Fibroblast of lung (primary cell): ENCODE results near the gene GRIK2. TPM values are rescaled to one million over a fixed set of nuclear protein-coding genes. Genes with fewer than 3 reads are reported as not detected.

Source experiments
- DNase-seq, 2 donors: peaks; one replicate each; pipeline versions ENCODE4 v3.0.0 to v3.0.0-alpha.2; 2010; ENCODE audit warnings: low read depth in 2 of 2
- H2AFZ ChIP-seq: 2 replicates; pipeline ENCODE4 v1.5.1; 2012; ENCODE audit warnings: low read length, control low read depth, inconsistent platforms
- H3K27ac ChIP-seq: 2 replicates; pipeline ENCODE4 v1.5.1; 2011; ENCODE audit warnings: low read length, control low read depth; ENCODE audit not compliant: insufficient read depth
- H3K27me3 ChIP-seq: 2 replicates; pipeline ENCODE4 v1.5.1; 2011; ENCODE audit warnings: mild to moderate bottlenecking, low read length; ENCODE audit not compliant: control insufficient read depth, insufficient read depth
- H3K36me3 ChIP-seq: 2 replicates; pipeline ENCODE4 v1.5.1; 2011; ENCODE audit warnings: low read length; ENCODE audit not compliant: control insufficient read depth, insufficient read depth
- H3K4me1 ChIP-seq: 2 replicates; pipeline ENCODE4 v1.5.1; 2011; ENCODE audit warnings: low read length; ENCODE audit not compliant: control insufficient read depth, insufficient read depth; ENCODE audit errors: extremely low read depth
- H3K4me2 ChIP-seq: 2 replicates; pipeline ENCODE4 v1.5.1; 2011; ENCODE audit warnings: low read length, control low read depth; ENCODE audit not compliant: insufficient read depth; ENCODE audit errors: extremely low read depth
- H3K4me3 ChIP-seq, 4 experiments: fragments of 200-600 bp in 1 of 4; sonication (generic) in 1 of 4; replicated peaks in 1 of 4; 2 replicates each; pipeline ENCODE4 v1.5.1; 2011 to 2016; ENCODE audit warnings: low read length in 4 of 4, low read depth in 3 of 4, mild to moderate bottlenecking in 3 of 4, control low read depth in 2 of 4, inconsistent platforms in 1 of 4, mixed read lengths in 1 of 4; ENCODE audit not compliant: insufficient read depth in 1 of 4; ENCODE audit errors: control extremely low read depth in 1 of 4
- H3K79me2 ChIP-seq: 2 replicates; pipeline ENCODE4 v1.5.1; 2012; ENCODE audit warnings: mild to moderate bottlenecking, low read length, inconsistent platforms; ENCODE audit not compliant: control insufficient read depth, insufficient read depth
- H3K9ac ChIP-seq: 2 replicates; pipeline ENCODE4 v1.5.1; 2011; ENCODE audit warnings: mild to moderate bottlenecking, low read length, control low read depth; ENCODE audit not compliant: insufficient read depth
- H3K9me3 ChIP-seq: 2 replicates; pipeline ENCODE4 v1.5.1; 2012; ENCODE audit warnings: low read depth, low read length; ENCODE audit not compliant: control insufficient read depth, insufficient read depth
- H4K20me1 ChIP-seq: 2 replicates; pipeline ENCODE4 v1.5.1; 2011; ENCODE audit warnings: low read length; ENCODE audit not compliant: control insufficient read depth, insufficient read depth; ENCODE audit errors: extremely low read depth
- EZH2 ChIP-seq: IDR thresholded peaks from 2 replicates; pipeline ENCODE4 v1.5.1; 2012; ENCODE audit warnings: low read length, control low read depth, mild to moderate bottlenecking; ENCODE audit errors: missing control alignments
- polyA plus RNA-seq, 2 donors: library from polyadenylated mRNA; depleted of rRNA in 1 of 2; stranded (reverse) in 1 of 2; unstranded in 1 of 2; fragments of >200 nt; gene quantifications; 2 replicates each; pipeline ENCODE4 v1.2.1, GENCODE V29; 2011 to 2012; ENCODE audit warnings: missing spikeins in 1 of 2
- total RNA-seq: library from RNA; depleted of rRNA; stranded (reverse); fragments of >200 nt; gene quantifications from 2 replicates; pipeline ENCODE4 v1.2.1, GENCODE V29; 2014
- TF ChIP-seq, protein P1 (sequence below), 2 donors: IDR thresholded peaks in 1 of 2; conservative IDR thresholded peaks in 1 of 2; 1 replicate in 1 of 2; 2 replicates in 1 of 2; pipeline ENCODE4 v1.5.1; 2011 to 2012; ENCODE audit warnings: low read length in 2 of 2, control low read depth in 1 of 2, inconsistent platforms in 1 of 2, low read depth in 1 of 2, mild to moderate bottlenecking in 1 of 2

GRIK2 gene
- total and polyA plus RNA-seq, 2 donors (not counting 1 experiment from before 2014, with no cell fraction given) = 0.33 to 0.40 TPM

DNA sequence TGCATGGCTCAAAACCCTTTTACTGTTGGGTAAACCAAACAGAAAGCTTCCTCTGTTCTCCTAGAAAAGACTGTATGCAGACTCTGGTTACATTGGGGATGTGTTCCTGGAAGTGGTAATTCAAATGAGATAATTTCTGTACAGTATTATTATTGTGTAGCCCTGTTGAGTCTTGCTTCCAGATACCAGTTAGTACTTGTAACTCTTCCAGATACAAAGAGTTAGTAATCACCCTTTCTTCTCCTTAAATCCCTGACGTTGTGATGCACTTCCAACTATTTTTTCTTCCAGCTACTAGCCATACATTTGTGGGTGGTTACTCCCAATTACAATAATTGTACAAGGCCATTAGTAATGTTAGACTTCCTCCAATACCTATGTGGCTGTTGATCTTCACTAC is 42.3 kb upstream of the GRIK2 start:
- H3K9ac ChIP-seq = no peak overlapping the region
- TF ChIP-seq, protein P1, sequence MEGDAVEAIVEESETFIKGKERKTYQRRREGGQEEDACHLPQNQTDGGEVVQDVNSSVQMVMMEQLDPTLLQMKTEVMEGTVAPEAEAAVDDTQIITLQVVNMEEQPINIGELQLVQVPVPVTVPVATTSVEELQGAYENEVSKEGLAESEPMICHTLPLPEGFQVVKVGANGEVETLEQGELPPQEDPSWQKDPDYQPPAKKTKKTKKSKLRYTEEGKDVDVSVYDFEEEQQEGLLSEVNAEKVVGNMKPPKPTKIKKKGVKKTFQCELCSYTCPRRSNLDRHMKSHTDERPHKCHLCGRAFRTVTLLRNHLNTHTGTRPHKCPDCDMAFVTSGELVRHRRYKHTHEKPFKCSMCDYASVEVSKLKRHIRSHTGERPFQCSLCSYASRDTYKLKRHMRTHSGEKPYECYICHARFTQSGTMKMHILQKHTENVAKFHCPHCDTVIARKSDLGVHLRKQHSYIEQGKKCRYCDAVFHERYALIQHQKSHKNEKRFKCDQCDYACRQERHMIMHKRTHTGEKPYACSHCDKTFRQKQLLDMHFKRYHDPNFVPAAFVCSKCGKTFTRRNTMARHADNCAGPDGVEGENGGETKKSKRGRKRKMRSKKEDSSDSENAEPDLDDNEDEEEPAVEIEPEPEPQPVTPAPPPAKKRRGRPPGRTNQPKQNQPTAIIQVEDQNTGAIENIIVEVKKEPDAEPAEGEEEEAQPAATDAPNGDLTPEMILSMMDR (conservative IDR thresholded peaks at IDR 0.05 in 1 of 2, IDR thresholded peaks at IDR 0.05 in 1 of 2; ENCODE audit: low read depth in 1 of 2, low read length in 2 of 2) = no peak
- no peak for TF ChIP-seq EZH2
- H2AFZ ChIP-seq = no peak overlapping the region

DNA sequence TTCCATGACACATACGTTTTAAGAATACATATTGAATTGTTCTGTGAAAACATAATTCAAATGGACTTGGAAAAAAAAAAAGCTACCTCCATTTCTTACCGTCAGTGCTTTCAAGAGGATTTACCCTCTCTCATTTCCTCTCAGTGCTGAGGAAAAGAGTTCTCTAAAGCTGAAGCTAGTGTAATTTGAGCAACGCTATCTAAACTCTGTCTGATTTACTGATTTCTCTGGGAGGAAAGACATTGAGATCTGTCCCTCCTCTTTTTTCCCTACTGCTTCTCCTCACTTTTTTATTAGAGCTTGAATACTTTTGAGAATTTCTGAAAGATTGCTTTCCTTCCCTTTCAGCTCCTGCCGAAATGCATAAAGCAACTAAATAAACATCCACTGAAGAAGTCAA is 41.2 kb upstream of the GRIK2 start:
- no peak overlapping the region for H3K27ac ChIP-seq
- H3K4me1 ChIP-seq = no peaks in the 10 kb centered on the region
- no peak overlapping the region for H3K9ac ChIP-seq
- H3K4me3 ChIP-seq = no peak overlapping the region
- H3K9me3 ChIP-seq = no peaks in the 10 kb centered on the region
- H2AFZ ChIP-seq = no peak overlapping the region
- H3K36me3 ChIP-seq = no peaks in the 10 kb centered on the region
- no peaks in the 10 kb centered on the region for H3K27me3 ChIP-seq
- no peak for TF ChIP-seq EZH2
- TF ChIP-seq, protein P1 (conservative IDR thresholded peaks at IDR 0.05 in 1 of 2, IDR thresholded peaks at IDR 0.05 in 1 of 2; ENCODE audit: low read depth in 1 of 2, low read length in 2 of 2) = no peak
- DNase-seq = no peak
- no peak overlapping the region for H3K4me2 ChIP-seq
- no peaks in the 10 kb centered on the region for H4K20me1 ChIP-seq
- no peaks in the 10 kb centered on the region for H3K79me2 ChIP-seq

More for the DNA sequence above, 42.3 kb upstream of the GRIK2 start:
- no peak for DNase-seq
- no peaks in the 10 kb centered on the region for H3K36me3 ChIP-seq
- H3K27ac ChIP-seq = no peak overlapping the region
- H3K79me2 ChIP-seq = no peaks in the 10 kb centered on the region
- no peaks in the 10 kb centered on the region for H3K4me1 ChIP-seq
- H4K20me1 ChIP-seq = no peaks in the 10 kb centered on the region
- H3K9me3 ChIP-seq = no peaks in the 10 kb centered on the region
- no peak overlapping the region for H3K4me3 ChIP-seq
- no peaks in the 10 kb centered on the region for H3K27me3 ChIP-seq
- H3K4me2 ChIP-seq = no peak overlapping the region

DNA sequence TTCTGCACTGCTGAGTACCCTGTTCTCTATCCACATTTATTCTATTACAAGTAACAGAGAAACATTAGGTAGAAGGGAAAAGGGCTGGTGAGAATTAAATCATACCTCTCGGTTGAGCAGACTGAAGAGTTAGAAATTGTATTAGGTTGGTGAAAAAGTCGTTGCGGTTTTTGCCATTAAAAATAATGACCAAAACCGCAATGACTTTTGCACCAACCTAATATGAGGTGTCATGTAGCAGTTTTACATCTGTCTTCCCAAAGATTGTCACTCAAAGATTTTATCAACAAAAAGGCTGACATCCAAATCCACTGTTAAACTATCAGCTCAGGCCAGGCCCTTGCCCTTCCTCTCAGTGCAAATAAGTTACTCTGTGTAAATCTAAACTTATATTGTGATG is 28.3 kb upstream of the GRIK2 start:
- Histone ChIP-seq H3K4me2 (no peak overlapping the region), H3K36me3 (no peaks in the 10 kb centered on the region), H4K20me1 (no peaks in the 10 kb centered on the region), H3K9me3 (no peaks in the 10 kb centered on the region), H3K9ac (no peak overlapping the region), H3K4me3 (no peak overlapping the region), H3K4me1 (no peaks in the 10 kb centered on the region), H3K27me3 (no peaks in the 10 kb centered on the region), H3K27ac (no peak overlapping the region), H3K79me2 (no peaks in the 10 kb centered on the region), H2AFZ (no peak overlapping the region)
- no peak for DNase-seq
- TF ChIP-seq, protein P1 (conservative IDR thresholded peaks at IDR 0.05 in 1 of 2, IDR thresholded peaks at IDR 0.05 in 1 of 2; ENCODE audit: low read depth in 1 of 2, low read length in 2 of 2) = no peak
- no peak for TF ChIP-seq EZH2
